D721Med (cell line): ENCODE data around the gene LRP11.

Source experiments
- DNase-seq: peaks from one replicate; pipeline ENCODE4 v3.0.0; 2011; ENCODE audit warnings: low spot score; ENCODE audit not compliant: insufficient read length
- FAIRE-seq: peaks from 2 replicates; lab custom pipeline; 2011; peaks lifted over from hg19 to GRCh38; lab: Jason Lieb, UNC
- CTCF ChIP-seq: IDR thresholded peaks from 2 replicates; pipeline ENCODE4 v1.5.1; 2012; ENCODE audit warnings: mild to moderate bottlenecking, control low read depth; ENCODE audit not compliant: insufficient read depth; ENCODE audit errors: missing control alignments

The LRP11 gene

GRCh38 chr6:149907317-149907716 is 43.2 kb upstream of the LRP11 start:
- FAIRE-seq (no peak), DNase-seq (no peak)
- no peak for TF ChIP-seq CTCF

- DNase-seq, result no peak
- no peak for FAIRE-seq
- TF ChIP-seq CTCF, result no peak
Observed at GRCh38 chr6:149906405-149906804, 42.2 kb upstream of the LRP11 start.

GRCh38 chr6:149905911-149906371 is 41.8 kb upstream of the LRP11 start:
- no peak for TF ChIP-seq CTCF
- FAIRE-seq (no peak), DNase-seq (no peak)

- no peak for TF ChIP-seq CTCF
- FAIRE-seq (no peak), DNase-seq (no peak)
Observed at GRCh38 chr6:149905371-149905910, 41.3 kb upstream of the LRP11 start.

GRCh38 chr6:149904661-149905370 is 40.7 kb upstream of the LRP11 start:
- FAIRE-seq (no peak), DNase-seq (no peak)
- no peak for TF ChIP-seq CTCF

GRCh38 chr6:149903938-149904611 is 39.9 kb upstream of the LRP11 start:
- DNase-seq (no peak), FAIRE-seq (no peak)
- no peak for TF ChIP-seq CTCF
